Tibial nerve (tissue), 4 donors: ENCODE data around the gene TMEM120B. TPM values are rescaled to one million over a fixed set of nuclear protein-coding genes. Genes with fewer than 3 reads are reported as not detected.

Experiments
- DNase-seq, 2 donors: peaks; one replicate each; pipeline ENCODE4 v3.0.0-alpha.2; 2019; ENCODE audit warnings: low spot score in 2 of 2
- H3K27ac ChIP-seq, 4 donors: fragments of 200-600 bp; sonication (generic) in 3 of 4; one replicate each; pipeline ENCODE4 v1.5.1; 2017 to 2019; ENCODE audit warnings: mild to moderate bottlenecking in 1 of 4
- H3K27me3 ChIP-seq, 2 donors: fragments of 200-600 bp; sonication (generic) in 1 of 2; one replicate each; pipeline versions ENCODE4 v1.5.1 to v1.6.0; 2017 to 2019
- H3K36me3 ChIP-seq, 3 donors: fragments of 200-600 bp; sonication (generic); one replicate each; pipeline ENCODE4 v1.5.1; 2018 to 2019
- H3K4me1 ChIP-seq, 4 donors: fragments of 200-600 bp; sonication (generic) in 3 of 4; one replicate each; pipeline ENCODE4 v1.5.1; 2017 to 2019
- H3K4me3 ChIP-seq, 4 donors: fragments of 200-600 bp; sonication (generic) in 3 of 4; one replicate each; pipeline ENCODE4 v1.5.1; 2017 to 2019; ENCODE audit warnings: mild to moderate bottlenecking in 1 of 4, moderate library complexity in 1 of 4
- H3K9me3 ChIP-seq, 4 donors: fragments of 200-600 bp; sonication (generic) in 3 of 4; one replicate each; pipeline ENCODE4 v1.5.1; 2017 to 2019
- EP300 ChIP-seq, 2 donors: sonication (generic); formaldehyde crosslinking; IDR thresholded peaks; one replicate each; pipeline ENCODE4 v1.6.1; 2017; ENCODE audit warnings: antibody characterized with exemption in 2 of 2, mild to moderate bottlenecking in 1 of 2
- POLR2A ChIP-seq, 2 donors: fragments of 450-650 bp; IDR thresholded peaks; one replicate each; pipeline ENCODE4 v1.6.1; 2017; ENCODE audit warnings: antibody characterized with exemption in 2 of 2, mild to moderate bottlenecking in 2 of 2, moderate library complexity in 2 of 2
- WGBS, 2 donors: methylation state at CpG; one replicate each; pipeline ENCODE4 v1.1.5; 2018; 5-methylcytosine and 5-hydroxymethylcytosine counted together
- total RNA-seq, 4 donors: library from RNA; depleted of rRNA; stranded (reverse); fragments of >200 nt; gene quantifications; one replicate each; pipeline ENCODE4 v1.1.0, GENCODE V29; 2016
- TF ChIP-seq, protein P1 (sequence below), 5 experiments: fragments of 200-600 bp in 3 of 5; fragments of 450-650 bp in 2 of 5; sonication (generic) in 3 of 5; IDR thresholded peaks; one replicate each; pipeline ENCODE4 v1.5.1; 2016 to 2019; ENCODE audit warnings: antibody characterized with exemption in 5 of 5, mild to moderate bottlenecking in 3 of 5, moderate library complexity in 2 of 5

The TMEM120B gene
- total RNA-seq, 4 donors from 2014 or later = 10.1 to 13.9 (median 11.5) TPM

DNA sequence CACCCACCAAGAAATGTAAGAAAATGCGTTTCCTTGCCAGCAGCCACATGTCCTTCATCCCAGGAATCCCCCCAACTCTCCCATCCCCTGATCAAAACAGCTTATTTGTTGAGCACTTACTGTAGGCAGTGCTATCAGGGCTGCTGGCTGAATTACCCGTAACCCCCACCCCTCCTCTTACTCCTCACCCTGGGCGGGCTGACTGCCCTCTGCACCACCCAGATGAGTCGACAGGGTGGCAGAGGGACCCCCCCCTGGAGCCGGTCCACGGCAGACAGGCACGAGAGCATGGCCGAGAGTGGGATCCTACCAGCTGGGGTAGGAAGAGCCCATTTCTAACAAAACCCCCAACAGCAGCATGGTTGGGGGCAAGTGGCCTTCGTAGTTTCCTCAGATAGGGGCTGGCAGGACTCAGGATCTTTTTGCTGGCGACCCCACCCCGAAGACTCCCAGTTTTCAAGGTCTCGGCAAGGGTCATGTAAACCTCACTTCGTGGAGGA, 82.0 kb downstream of the TMEM120B start:
- 0 to 1% methylated on average over 11 to 13 of the region's 13 CpGs for WGBS, 2 donors
- peaks cover 0 to 74% (median 68%) of the 10 kb centered on the region in 4 donors for H3K4me1 ChIP-seq
- H3K4me3 ChIP-seq = peak overlapping the region; percentile 12 to 55 (median 22)

DNA sequence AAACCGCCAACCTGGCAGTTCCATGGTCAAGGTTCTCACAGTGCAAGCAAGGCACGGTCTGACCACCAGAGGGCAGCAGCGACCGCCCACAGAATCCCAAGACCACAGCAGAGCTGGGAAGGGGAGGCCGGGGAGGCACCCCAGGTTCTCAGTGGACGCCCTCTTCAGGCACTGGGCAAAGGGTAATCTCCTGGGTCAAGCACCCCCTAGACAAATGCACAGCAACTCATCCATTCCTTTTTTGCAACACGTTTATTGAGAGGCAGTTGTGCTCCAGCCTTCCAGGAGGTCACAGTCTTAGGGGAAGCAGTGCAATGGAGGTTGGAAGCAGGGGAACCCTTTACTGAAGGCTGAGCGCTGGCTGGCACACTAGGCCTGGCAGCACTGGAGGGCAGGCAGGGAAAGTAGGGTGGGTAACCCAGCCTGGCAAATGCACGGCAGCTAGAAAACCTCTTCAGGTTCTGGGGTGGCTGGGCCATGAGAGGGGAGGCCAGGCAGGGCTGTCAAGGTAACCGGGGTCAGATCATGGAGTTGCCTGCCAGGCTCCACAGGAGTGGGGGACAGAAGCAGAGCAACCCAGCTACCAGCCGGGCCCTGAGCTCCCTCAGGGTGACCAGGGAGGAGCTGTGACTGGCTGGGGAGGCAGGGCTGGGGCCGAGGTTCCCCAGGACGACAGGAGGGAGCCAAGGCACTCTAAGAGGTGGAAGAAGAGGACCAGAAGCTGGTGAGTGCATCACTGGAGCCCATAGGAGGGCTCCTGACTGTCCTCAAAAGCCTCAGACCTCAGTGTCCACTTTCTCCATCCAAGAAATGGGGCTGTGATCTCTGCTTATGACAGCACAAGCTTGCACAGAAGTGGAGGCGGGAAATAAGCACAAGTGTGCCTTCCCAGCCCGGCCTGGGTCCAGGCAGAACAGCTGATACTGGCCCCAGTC, 82.7 kb downstream of the TMEM120B start:
- Histone ChIP-seq H3K4me3 (peak overlapping the region in 1 of 4 donors; percentile 55), H3K4me1 (peaks cover 0 to 77% (median 67%) of the 10 kb centered on the region in 4 donors), H3K9me3 (no peaks in the 10 kb centered on the region), H3K27me3 (no peaks in the 10 kb centered on the region), H3K36me3 (peaks cover 0 to 9% (median 0%) of the 10 kb centered on the region in 3 donors), H3K27ac (peak overlapping the region; percentile 83 to 100 (median 100))
- WGBS, 2 donors = 32 to 53% methylated on average over 10 to 15 of the region's 15 CpGs
- DNase-seq = peak; percentile 85 to 96
- TF ChIP-seq POLR2A (IDR thresholded peaks at IDR 0.05) (peak in 1 of 2 donors; percentile 4), EP300 (IDR thresholded peaks at IDR 0.05) (peak in 1 of 2 donors; percentile 28)
- TF ChIP-seq, protein P1, sequence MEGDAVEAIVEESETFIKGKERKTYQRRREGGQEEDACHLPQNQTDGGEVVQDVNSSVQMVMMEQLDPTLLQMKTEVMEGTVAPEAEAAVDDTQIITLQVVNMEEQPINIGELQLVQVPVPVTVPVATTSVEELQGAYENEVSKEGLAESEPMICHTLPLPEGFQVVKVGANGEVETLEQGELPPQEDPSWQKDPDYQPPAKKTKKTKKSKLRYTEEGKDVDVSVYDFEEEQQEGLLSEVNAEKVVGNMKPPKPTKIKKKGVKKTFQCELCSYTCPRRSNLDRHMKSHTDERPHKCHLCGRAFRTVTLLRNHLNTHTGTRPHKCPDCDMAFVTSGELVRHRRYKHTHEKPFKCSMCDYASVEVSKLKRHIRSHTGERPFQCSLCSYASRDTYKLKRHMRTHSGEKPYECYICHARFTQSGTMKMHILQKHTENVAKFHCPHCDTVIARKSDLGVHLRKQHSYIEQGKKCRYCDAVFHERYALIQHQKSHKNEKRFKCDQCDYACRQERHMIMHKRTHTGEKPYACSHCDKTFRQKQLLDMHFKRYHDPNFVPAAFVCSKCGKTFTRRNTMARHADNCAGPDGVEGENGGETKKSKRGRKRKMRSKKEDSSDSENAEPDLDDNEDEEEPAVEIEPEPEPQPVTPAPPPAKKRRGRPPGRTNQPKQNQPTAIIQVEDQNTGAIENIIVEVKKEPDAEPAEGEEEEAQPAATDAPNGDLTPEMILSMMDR (IDR thresholded peaks at IDR 0.05) = peak; percentile 92 to 96 (median 96)

More for the DNA sequence above, 82.0 kb downstream of the TMEM120B start:
- peaks cover 0 to 9% (median 0%) of the 10 kb centered on the region in 3 donors for H3K36me3 ChIP-seq
- no peak for DNase-seq
- TF ChIP-seq, protein P1 (IDR thresholded peaks at IDR 0.05) = no peak
- no peak for TF ChIP-seq EP300 (IDR thresholded peaks at IDR 0.05)
- TF ChIP-seq POLR2A (IDR thresholded peaks at IDR 0.05) = no peak
- peak overlapping the region; percentile 83 to 100 (median 100) for H3K27ac ChIP-seq
- H3K9me3 ChIP-seq = no peaks in the 10 kb centered on the region
- no peaks in the 10 kb centered on the region for H3K27me3 ChIP-seq

GRCh38 chr12:121796855-121797751, 84.6 kb downstream of the TMEM120B start:
- peak; percentile 56 to 83 for TF ChIP-seq EP300 (IDR thresholded peaks at IDR 0.05)
- TF ChIP-seq, protein P1 (IDR thresholded peaks at IDR 0.05) = peak; percentile 22 to 73 (median 62)
- TF ChIP-seq POLR2A (IDR thresholded peaks at IDR 0.05) = peak in 1 of 2 donors; percentile 45
- peak; percentile 83 to 94 for DNase-seq
- Histone ChIP-seq H3K27me3 (no peaks in the 10 kb centered on the region), H3K27ac (peak overlapping the region; percentile 99 to 100 (median 100)), H3K4me1 (peaks cover 0 to 77% (median 59%) of the 10 kb centered on the region in 4 donors), H3K36me3 (peaks cover 0 to 9% (median 0%) of the 10 kb centered on the region in 3 donors), H3K4me3 (peak overlapping the region in 3 of 4 donors; percentile 5 to 66 (median 23)), H3K9me3 (no peaks in the 10 kb centered on the region)
- 9 to 17% methylated on average over 33 to 34 of the region's 39 CpGs for WGBS, 2 donors

GRCh38 chr12:121797937-121798786, 85.6 kb downstream of the TMEM120B start:
- H3K27ac ChIP-seq = peak overlapping the region; percentile 99 to 100 (median 100)
- WGBS, 2 donors = 33 to 34% methylated on average over 17 to 18 of the region's 19 CpGs
- TF ChIP-seq EP300 (IDR thresholded peaks at IDR 0.05) = peak in 1 of 2 donors; percentile 29
- TF ChIP-seq, protein P1 (IDR thresholded peaks at IDR 0.05) = no peak
- peaks cover 0 to 9% (median 0%) of the 10 kb centered on the region in 3 donors for H3K36me3 ChIP-seq
- peak; percentile 41 to 54 for DNase-seq
- H3K9me3 ChIP-seq = no peaks in the 10 kb centered on the region
- no peaks in the 10 kb centered on the region for H3K27me3 ChIP-seq
- peak overlapping the region in 3 of 4 donors; percentile 5 to 80 (median 66) for H3K4me3 ChIP-seq
- H3K4me1 ChIP-seq = peaks cover 0 to 67% (median 58%) of the 10 kb centered on the region in 4 donors
